ENCODE measurements around the gene POLE. TPM values are rescaled to one million over a fixed set of nuclear protein-coding genes. Genes with fewer than 3 reads are reported as not detected.
"Not testable (repeated sequence)": the region's sequence is repeated elsewhere in the genome, so short reads cannot be mapped to it uniquely, and the experiment has no call there.

The POLE gene
- total RNA-seq, 8 experiments from 2014 or later = 4.6 to 80.2 (median 12.4) TPM

DNA sequence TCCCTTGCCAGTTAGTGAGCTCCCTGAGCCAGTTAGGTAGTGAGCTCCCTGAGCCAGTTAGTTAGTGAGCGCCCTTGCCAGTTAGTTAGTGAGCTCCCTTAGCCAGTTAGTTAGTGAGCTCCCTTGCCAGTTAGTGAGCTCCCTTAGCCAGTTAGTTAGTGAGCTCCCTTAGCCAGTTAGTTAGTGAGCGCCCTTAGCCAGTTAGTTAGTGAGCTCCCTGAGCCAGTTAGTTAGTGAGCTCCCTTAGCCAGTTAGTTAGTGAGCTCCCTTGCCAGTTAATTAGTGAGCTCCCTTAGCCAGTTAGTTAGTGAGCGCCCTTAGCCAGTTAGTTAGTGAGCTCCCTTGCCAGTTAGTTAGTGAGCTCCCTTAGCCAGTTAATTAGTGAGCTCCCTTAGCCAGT, 4.9 kb upstream of the POLE start:
- H3K4me1 ChIP-seq (replicated peaks in 1 of 2); ATAC-seq (replicated peaks in 6 of 8); in situ Hi-C loops (cut with MboI; ENCODE audit: low pct_unique_long_range_greater_than_20kb in 2 of 9, low sequenced_read_pairs in 9 of 9, unreplicated experiment in 9 of 9); H3K27ac ChIP-seq; H3K4me3 ChIP-seq: not testable (repeated sequence)
- WGBS, 10 experiments = 90% methylated on average over 2 of the region's 3 CpGs; no CpG with 5 or more reads in 9 of the 10 experiments

DNA sequence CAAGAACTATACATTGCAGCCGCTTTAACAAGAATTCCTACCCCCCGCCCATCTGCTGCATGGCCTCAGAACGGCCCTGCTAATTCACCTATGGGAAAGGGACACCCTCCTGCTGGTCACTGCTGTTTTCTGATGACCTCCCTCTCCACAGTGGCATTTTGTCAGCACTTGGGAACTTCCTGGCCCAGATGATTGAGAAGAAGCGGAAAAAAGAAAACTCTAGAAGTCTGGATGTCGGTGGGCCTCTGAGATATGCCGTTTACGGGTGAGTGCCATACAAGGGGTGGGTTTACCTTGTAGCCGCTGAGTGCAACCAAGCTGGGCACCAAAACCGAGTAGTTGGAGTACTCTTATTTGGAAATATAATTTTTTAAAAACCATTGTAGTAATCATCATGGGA, 3.0 kb upstream of the POLE start:
- WGBS, 10 experiments = 80 to 100% (median 96%) methylated on average over 1 to 8 of the region's 9 CpGs; no CpG with 5 or more reads in 3 of the 10 experiments
- in situ Hi-C loops (cut with MboI; ENCODE audit: low pct_unique_long_range_greater_than_20kb in 2 of 9, low sequenced_read_pairs in 9 of 9, unreplicated experiment in 9 of 9) = no loop called here

DNA sequence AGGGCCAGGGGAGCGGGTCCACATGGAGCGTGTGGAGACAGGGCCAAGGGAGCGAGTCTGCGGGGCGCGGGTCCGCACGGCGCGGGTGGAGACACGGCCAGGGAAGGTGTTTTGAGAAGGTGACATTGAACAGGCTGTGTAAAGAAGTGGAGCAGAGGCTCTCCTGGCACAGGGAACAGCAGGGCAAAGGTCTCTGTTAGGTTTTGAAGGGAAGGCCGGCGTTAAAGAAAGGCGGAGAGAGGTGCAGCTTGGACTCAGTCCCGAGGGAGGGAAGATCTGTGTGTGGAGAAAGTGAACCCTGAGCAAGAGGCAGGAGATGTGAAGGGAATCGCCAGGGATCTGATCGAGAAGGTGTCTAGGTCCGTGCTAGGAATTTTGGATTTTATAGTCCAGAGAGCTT, 2.1 kb upstream of the POLE start:
- no peak for ATAC-seq (replicated peaks in 6 of 8)
- no peak overlapping the region for H3K27ac ChIP-seq
- in situ Hi-C loops (cut with MboI; ENCODE audit: low pct_unique_long_range_greater_than_20kb in 2 of 9, low sequenced_read_pairs in 9 of 9, unreplicated experiment in 9 of 9) = no loop called here
- H3K4me3 ChIP-seq = peak overlapping the region in 1 of 5 donors; percentile 20
- peaks cover 0 to 5% of the 10 kb centered on the region in 2 donors for H3K4me1 ChIP-seq (replicated peaks in 1 of 2)
- whole genome bisulfite sequencing, 10 experiments = 20 to 100% (median 65%) methylated on average over 1 to 16 of the region's 18 CpGs

More for the DNA sequence above, 3.0 kb upstream of the POLE start:
- no peak for ATAC-seq (replicated peaks in 6 of 8)
- Histone ChIP-seq H3K27ac (no peak overlapping the region), H3K4me1 (replicated peaks in 1 of 2) (peaks cover 0 to 5% of the 10 kb centered on the region in 2 donors), H3K4me3 (no peak overlapping the region)

DNA sequence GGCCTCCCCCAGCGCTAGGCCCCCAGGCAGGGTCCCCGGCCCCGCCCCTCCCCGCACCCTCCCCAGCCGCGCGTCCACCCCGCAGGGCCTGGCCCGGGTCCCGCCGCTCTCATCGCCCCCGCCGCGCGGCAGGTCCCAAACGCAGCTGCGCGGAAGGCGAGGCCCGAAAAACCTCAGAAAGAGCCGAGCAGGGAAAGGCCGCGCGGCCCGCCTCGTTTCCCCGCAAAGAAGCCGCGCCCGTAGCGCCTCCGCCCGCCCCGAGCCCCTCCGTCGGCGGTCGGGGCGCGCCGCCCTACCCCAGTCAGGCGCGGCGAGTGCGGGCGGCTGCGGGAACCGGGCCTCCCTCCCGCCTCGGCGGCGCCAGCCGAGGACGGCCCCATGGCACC, 324 bp downstream of the POLE start:
- peak overlapping the region in 1 of 2 donors; percentile 58 for H3K27ac ChIP-seq
- H3K4me1 ChIP-seq (replicated peaks in 1 of 2) = peaks cover 0 to 5% of the 10 kb centered on the region in 2 donors
- no CpG with 5 or more reads among the region's 55 CpGs for WGBS, 10 experiments
- peak overlapping the region; percentile 73 to 91 (median 90) for H3K4me3 ChIP-seq
- in situ Hi-C loops (cut with MboI; ENCODE audit: low pct_unique_long_range_greater_than_20kb in 2 of 9, low sequenced_read_pairs in 9 of 9, unreplicated experiment in 9 of 9) = no loop called here
- ATAC-seq (replicated peaks in 6 of 8) = peak in 7 of 8 experiments; percentile 13 to 57 (median 19)

DNA sequence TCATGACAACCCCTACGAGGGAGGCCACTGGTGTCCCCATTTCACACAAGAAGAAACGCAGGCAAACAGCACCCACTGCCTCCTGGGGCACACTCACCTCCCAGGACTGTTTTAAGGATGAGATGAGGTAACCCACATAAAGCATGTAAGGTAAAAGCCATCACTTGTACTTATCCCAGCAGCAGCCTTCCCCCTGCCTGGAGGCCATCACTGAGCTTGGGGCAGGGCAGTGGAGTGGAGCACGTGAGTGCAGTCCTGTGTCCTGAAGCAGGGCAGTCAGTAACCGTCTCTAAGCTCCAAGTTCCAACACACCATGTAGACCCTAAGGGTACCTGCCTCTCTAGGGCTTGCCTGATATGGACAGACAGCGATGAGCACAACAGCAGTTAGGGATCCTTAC, 1.7 kb downstream of the POLE start:
- no peak overlapping the region for H3K27ac ChIP-seq
- H3K4me1 ChIP-seq (replicated peaks in 1 of 2) = peaks cover 0 to 5% of the 10 kb centered on the region in 2 donors
- in situ Hi-C loops (cut with MboI; ENCODE audit: low pct_unique_long_range_greater_than_20kb in 2 of 9, low sequenced_read_pairs in 9 of 9, unreplicated experiment in 9 of 9) = no loop called here
- ATAC-seq (replicated peaks in 6 of 8) = no peak
- H3K4me3 ChIP-seq = no peak overlapping the region
- 50 to 100% (median 62%) methylated on average over 1 to 2 of the region's 5 CpGs; no CpG with 5 or more reads in 4 of the 10 experiments for WGBS, 10 experiments

DNA sequence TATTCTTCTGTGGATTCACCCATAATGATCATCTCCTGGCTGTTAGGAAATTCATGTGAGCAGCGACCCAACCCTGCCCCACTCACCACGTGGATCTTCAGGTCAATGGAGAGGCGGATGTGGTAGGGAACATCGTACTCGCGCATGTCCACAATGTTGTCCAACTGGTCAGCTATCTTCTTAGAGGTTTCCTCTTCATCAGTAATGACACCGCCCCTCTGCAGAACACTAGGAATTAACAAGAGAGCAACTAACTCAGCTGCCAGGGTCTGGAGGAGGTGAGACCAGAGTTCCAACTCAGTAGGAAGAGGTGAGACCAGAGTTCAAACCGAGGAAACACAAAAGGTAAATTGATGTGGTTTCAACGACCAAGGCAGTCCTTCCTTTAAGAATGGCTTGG, 9.7 kb downstream of the POLE start:
- in situ Hi-C loops (cut with MboI; ENCODE audit: low pct_unique_long_range_greater_than_20kb in 2 of 9, low sequenced_read_pairs in 9 of 9, unreplicated experiment in 9 of 9) = no loop called here
- Histone ChIP-seq H3K27ac (no peak overlapping the region), H3K4me1 (replicated peaks in 1 of 2) (no peaks in the 10 kb centered on the region), H3K4me3 (no peak overlapping the region)
- WGBS, 10 experiments = 62 to 97% (median 87%) methylated on average over 1 to 7 of the region's 9 CpGs; no CpG with 5 or more reads in 4 of the 10 experiments
- ATAC-seq (replicated peaks in 6 of 8) = no peak

DNA sequence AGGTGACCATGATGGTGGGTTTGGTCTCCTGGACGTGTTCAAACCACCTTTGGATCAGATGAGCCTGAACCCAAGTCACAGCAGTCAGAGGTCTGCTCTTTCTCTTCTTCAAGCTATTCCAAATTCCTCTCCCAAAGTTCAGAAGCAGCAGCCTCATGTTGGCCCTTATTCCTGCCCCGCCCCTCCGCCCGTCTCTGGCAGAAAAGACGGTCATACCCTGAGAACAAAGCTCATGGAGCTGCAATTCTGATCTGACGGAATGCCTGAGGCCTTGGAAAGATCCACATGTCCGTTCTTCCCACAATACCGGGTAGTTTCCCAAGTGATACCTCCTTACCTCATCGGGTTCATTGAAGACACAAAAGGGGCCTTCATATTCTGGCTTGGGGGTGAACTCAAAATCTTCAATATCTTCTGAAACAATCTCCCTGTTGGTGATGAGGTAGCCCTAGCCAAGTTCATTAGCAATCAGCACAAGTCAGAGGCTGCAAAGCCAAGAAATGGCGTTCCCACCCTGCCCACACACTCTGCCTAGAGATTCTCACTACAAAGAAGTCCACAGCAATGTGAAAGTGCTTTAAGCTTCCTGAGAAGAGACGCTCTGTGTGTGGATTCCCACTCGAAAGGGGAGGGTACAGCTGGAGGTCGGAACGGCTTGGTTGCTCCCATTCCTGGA, 11.2 kb downstream of the POLE start:
- no peak overlapping the region for H3K4me3 ChIP-seq
- peak in 2 of 8 experiments; percentile 94 to 98 for ATAC-seq (replicated peaks in 6 of 8)
- in situ Hi-C loops (cut with MboI; ENCODE audit: low pct_unique_long_range_greater_than_20kb in 2 of 9, low sequenced_read_pairs in 9 of 9, unreplicated experiment in 9 of 9) = no loop called here
- 69 to 100% (median 95%) methylated on average over 1 to 11 of the region's 14 CpGs; no CpG with 5 or more reads in 2 of the 10 experiments for WGBS, 10 experiments
- no peak overlapping the region for H3K27ac ChIP-seq
- no peaks in the 10 kb centered on the region for H3K4me1 ChIP-seq (replicated peaks in 1 of 2)

DNA sequence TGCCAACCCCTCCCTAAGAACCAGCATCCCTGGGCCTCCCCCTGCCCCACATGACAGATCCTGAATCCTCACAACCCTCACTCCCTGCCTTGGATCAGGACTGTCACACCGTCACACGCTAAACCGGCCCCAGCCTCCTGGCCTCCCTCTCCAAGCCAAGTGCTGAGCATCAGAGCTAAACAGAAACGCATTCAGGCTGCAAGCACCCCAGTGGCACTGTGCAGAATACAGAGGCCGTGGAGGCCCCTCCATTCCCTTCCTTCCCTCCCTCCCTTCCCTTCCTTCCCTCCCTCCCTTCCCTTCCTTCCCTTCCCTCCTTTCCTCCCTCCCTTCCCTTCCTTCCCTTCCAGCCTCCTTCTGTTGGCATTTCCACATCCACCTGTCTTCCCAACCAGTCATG, 12.6 kb downstream of the POLE start:
- no peaks in the 10 kb centered on the region for H3K4me1 ChIP-seq (replicated peaks in 1 of 2)
- WGBS, 10 experiments = 90% methylated on average over 2 of the region's 5 CpGs; no CpG with 5 or more reads in 9 of the 10 experiments
- ATAC-seq (replicated peaks in 6 of 8) = no peak
- no peak overlapping the region for H3K4me3 ChIP-seq
- in situ Hi-C loops (cut with MboI; ENCODE audit: low pct_unique_long_range_greater_than_20kb in 2 of 9, low sequenced_read_pairs in 9 of 9, unreplicated experiment in 9 of 9) = no loop called here
- H3K27ac ChIP-seq = no peak overlapping the region

DNA sequence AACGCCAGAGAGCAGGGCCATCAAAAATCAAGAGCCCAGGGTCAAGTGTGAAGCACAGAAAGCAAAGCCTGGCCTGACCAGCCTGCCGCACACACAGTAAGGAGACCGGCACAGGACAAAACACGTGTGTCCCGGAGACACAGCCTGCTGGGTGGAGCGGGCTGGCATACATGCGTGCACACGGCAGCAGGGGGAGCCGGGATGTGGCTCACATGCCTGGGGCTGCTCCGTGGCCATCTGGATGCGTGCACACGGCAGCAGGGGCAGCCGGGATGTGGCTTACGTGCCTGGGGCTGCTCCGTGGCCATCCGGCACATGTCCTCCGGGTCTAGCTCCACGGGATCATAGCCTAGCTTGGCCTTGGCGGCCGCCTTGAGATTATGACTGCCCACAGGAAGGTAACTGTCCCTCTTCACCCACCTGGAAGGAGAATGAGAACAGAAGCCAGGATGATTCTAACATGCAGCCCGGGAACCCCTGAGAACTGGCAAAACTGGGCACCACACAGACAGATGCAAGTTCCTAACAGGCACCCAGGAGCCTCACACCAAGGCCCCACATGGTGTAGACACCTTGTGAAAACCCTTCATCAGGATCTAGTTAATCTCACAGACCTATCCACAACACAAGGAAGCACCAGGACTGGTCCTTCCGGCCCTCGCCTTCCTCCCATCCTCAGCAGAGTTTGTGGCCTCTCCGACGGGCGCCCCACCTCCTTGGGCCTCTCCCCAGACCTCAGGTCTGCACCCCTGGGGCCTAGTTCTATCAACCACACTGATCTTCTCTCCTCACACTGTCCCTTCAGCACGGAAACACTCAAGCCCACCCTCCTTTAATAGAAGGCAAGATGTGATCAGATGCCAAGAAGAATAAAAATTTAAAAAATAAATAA, 13.6 kb downstream of the POLE start:
- Histone ChIP-seq H3K4me1 (replicated peaks in 1 of 2) (no peaks in the 10 kb centered on the region), H3K27ac (no peak overlapping the region), H3K4me3 (no peak overlapping the region)
- in situ Hi-C loops (cut with MboI; ENCODE audit: low pct_unique_long_range_greater_than_20kb in 2 of 9, low sequenced_read_pairs in 9 of 9, unreplicated experiment in 9 of 9) = no loop called here
- 80 to 100% (median 96%) methylated on average over 1 to 10 of the region's 27 CpGs; no CpG with 5 or more reads in 3 of the 10 experiments for WGBS, 10 experiments
- no peak for ATAC-seq (replicated peaks in 6 of 8)

DNA sequence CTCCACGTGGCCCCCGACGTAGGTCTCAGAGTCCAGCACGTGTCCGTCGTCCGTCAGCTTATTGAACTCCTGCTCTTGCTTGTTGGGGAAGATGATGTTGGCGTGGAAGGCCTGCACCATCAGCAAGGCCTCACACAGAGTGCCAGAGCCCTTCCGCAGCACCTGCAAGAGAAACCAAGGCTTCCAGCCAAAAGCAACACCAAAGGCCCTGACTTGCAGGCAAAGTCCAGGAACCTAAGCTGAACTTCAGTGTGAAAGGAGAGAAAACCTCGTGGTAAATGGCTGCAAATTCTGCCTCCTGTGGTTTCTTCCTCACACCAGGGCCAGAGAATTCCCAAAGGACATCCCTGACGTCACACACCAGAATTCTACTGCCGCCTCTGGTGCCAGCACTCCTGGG, 14.5 kb downstream of the POLE start:
- no peak overlapping the region for H3K27ac ChIP-seq

DNA sequence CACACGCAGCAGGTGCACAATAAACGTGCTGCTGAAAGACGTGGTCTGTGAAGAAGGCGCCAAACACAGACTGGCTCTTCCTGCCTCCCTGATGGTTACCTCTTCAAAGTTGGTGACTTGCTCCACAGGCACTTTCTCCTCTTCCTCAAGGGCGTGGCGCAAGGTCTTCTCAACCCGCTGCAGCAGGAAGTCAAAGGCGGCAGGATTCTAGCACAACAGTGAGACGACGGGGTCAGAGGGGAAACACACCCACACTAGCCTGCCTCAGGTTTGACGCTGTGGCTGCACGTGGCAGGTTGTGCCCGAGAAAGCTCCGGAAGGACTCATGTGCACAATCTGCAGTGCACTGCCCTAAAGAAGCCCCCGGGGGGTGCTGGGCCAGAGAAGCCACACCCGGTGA, 15.0 kb downstream of the POLE start:
- Histone ChIP-seq H3K4me3 (no peak overlapping the region), H3K27ac (no peak overlapping the region), H3K4me1 (replicated peaks in 1 of 2) (no peaks in the 10 kb centered on the region)
- 93 to 97% (median 96%) methylated on average over 7 to 12 of the region's 16 CpGs; no CpG with 5 or more reads in 7 of the 10 experiments for WGBS, 10 experiments
- in situ Hi-C loops (cut with MboI; ENCODE audit: low pct_unique_long_range_greater_than_20kb in 2 of 9, low sequenced_read_pairs in 9 of 9, unreplicated experiment in 9 of 9) = no loop called here
- ATAC-seq (replicated peaks in 6 of 8) = no peak

More for the DNA sequence above, 14.5 kb downstream of the POLE start:
- Histone ChIP-seq H3K4me3 (no peak overlapping the region), H3K4me1 (replicated peaks in 1 of 2) (no peaks in the 10 kb centered on the region)
- in situ Hi-C loops (cut with MboI; ENCODE audit: low pct_unique_long_range_greater_than_20kb in 2 of 9, low sequenced_read_pairs in 9 of 9, unreplicated experiment in 9 of 9) = no loop called here
- WGBS, 10 experiments = 80 to 100% (median 92%) methylated on average over 1 to 4 of the region's 12 CpGs; no CpG with 5 or more reads in 3 of the 10 experiments
- ATAC-seq (replicated peaks in 6 of 8) = no peak

DNA sequence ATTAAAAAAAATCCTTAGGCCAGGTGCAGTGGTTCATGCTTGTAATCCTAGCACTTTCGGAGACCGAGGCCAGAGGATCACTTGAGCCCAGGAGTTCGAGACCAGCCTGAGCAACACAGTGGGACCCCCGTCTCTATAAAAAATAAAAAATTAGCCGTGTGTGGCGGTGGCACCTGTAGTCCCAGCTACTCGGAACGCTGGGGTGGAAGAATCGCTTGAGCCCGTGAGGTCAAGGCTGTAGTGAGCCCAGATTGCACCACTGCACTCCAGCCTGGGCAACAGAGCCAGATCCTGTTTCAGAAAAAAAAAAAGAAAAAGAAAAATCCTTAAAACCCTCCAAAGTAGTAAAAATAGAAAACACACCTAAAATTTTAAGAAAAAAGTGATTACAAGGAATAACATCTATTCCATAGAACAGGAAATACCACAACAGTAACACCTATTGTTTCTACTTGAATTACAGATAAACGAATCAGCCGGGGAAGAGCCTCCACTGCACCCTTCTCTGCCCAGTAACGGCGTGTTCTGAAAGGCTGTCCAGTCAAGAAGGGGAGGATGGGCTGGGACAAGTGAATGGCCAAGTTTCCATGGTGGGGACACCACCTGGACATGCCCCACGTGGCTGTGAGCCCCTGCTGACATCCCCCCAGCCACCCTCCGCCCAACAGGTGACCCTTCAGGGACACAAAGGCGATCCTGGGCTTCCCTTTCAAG, 17.8 kb downstream of the POLE start:
- 90 to 100% (median 99%) methylated on average over 2 to 15 of the region's 17 CpGs; no CpG with 5 or more reads in 1 of the 10 experiments for WGBS, 10 experiments
- Histone ChIP-seq H3K4me1 (replicated peaks in 1 of 2) (no peaks in the 10 kb centered on the region), H3K27ac (no peak overlapping the region), H3K4me3 (no peak overlapping the region)
- in situ Hi-C loops (cut with MboI; ENCODE audit: low pct_unique_long_range_greater_than_20kb in 2 of 9, low sequenced_read_pairs in 9 of 9, unreplicated experiment in 9 of 9) = no loop called here
- ATAC-seq (replicated peaks in 6 of 8) = no peak

Measured in motor neuron (in vitro differentiated cells).